Liver (tissue), 9 donors: ENCODE measurements around the gene SH3BP2. TPM values are rescaled to one million over a fixed set of nuclear protein-coding genes. Genes with fewer than 3 reads are reported as not detected.

Experiments used
- DNase-seq: peaks from one replicate; pipeline ENCODE4 v3.0.0-alpha.2; 2017; ENCODE audit warnings: low spot score
- H3K27ac ChIP-seq, 2 donors: one replicate each; pipeline ENCODE4 v1.7.0; 2013; ENCODE audit warnings: inconsistent platforms in 2 of 2, low read length in 2 of 2, control low read depth in 1 of 2, low read depth in 1 of 2, mild to moderate bottlenecking in 1 of 2
- H3K27me3 ChIP-seq, 4 donors: one replicate each; pipeline versions ENCODE4 v1.6.1 to v1.7.0; 2013; ENCODE audit warnings: low read length in 3 of 4, inconsistent platforms in 1 of 4, mild to moderate bottlenecking in 1 of 4, moderate library complexity in 1 of 4; ENCODE audit not compliant: control insufficient read depth in 4 of 4, insufficient read depth in 4 of 4
- H3K36me3 ChIP-seq, 4 donors: one replicate each; pipeline versions ENCODE4 v1.6.1 to v1.7.0; 2013; ENCODE audit warnings: low read length in 3 of 4, mild to moderate bottlenecking in 3 of 4, low read depth in 1 of 4, moderate library complexity in 1 of 4; ENCODE audit not compliant: control insufficient read depth in 4 of 4, insufficient read depth in 3 of 4
- H3K4me1 ChIP-seq, 4 donors: one replicate each; pipeline versions ENCODE4 v1.6.1 to v1.7.0; 2013; ENCODE audit warnings: low read length in 3 of 4, mild to moderate bottlenecking in 3 of 4, moderate library complexity in 1 of 4; ENCODE audit not compliant: control insufficient read depth in 4 of 4, insufficient read depth in 4 of 4
- H3K4me3 ChIP-seq, 3 donors: one replicate each; pipeline versions ENCODE4 v1.6.1 to v1.7.0; 2013; ENCODE audit warnings: low read length in 3 of 3, control low read depth in 1 of 3, low read depth in 1 of 3, mild to moderate bottlenecking in 1 of 3
- H3K9ac ChIP-seq, 2 donors: one replicate each; pipeline ENCODE4 v1.7.0; 2013; ENCODE audit warnings: low read length in 2 of 2, mild to moderate bottlenecking in 2 of 2, moderate library complexity in 2 of 2, control low read depth in 1 of 2, low read depth in 1 of 2
- H3K9me3 ChIP-seq, 4 donors: one replicate each; pipeline versions ENCODE4 v1.6.1 to v1.7.0; 2013; ENCODE audit warnings: low read length in 3 of 4; ENCODE audit not compliant: control insufficient read depth in 4 of 4
- ATF3 ChIP-seq: IDR thresholded peaks from 2 replicates; pipeline ENCODE4 v1.6.1; 2016; ENCODE audit warnings: antibody characterized with exemption
- EGR1 ChIP-seq, 2 donors: IDR thresholded peaks; 2 replicates each; pipeline ENCODE4 v1.6.1; 2016 to 2018; ENCODE audit warnings: antibody characterized with exemption in 2 of 2, low read depth in 2 of 2
- FOXA2 ChIP-seq: IDR thresholded peaks from 2 replicates; pipeline ENCODE4 v1.6.1; 2016; ENCODE audit warnings: antibody characterized with exemption
- GABPA ChIP-seq, 2 donors: IDR thresholded peaks in 1 of 2; conservative IDR thresholded peaks in 1 of 2; 2 replicates each; pipeline ENCODE4 v1.6.1; 2016; ENCODE audit warnings: antibody characterized with exemption in 2 of 2, mild to moderate bottlenecking in 1 of 2, moderate library complexity in 1 of 2
- HNF4G ChIP-seq: IDR thresholded peaks from 2 replicates; pipeline ENCODE4 v1.6.1; 2016; ENCODE audit warnings: antibody characterized with exemption
- JUND ChIP-seq, 2 donors: IDR thresholded peaks; 2 replicates each; pipeline ENCODE4 v1.6.1; 2016; ENCODE audit warnings: antibody characterized with exemption in 2 of 2
- NR2F2 ChIP-seq: IDR thresholded peaks from 2 replicates; pipeline ENCODE4 v1.6.1; 2016; ENCODE audit warnings: antibody characterized with exemption
- RAD21 ChIP-seq, 2 donors: IDR thresholded peaks; 2 replicates each; pipeline ENCODE4 v1.6.1; 2016; ENCODE audit warnings: antibody characterized with exemption in 2 of 2, mild to moderate bottlenecking in 2 of 2
- REST ChIP-seq: IDR thresholded peaks from 2 replicates; pipeline ENCODE4 v1.6.1; 2016; ENCODE audit warnings: antibody characterized with exemption, mild to moderate bottlenecking
- RXRA ChIP-seq, 2 donors: IDR thresholded peaks; 2 replicates each; pipeline ENCODE4 v1.6.1; 2017 to 2018; ENCODE audit warnings: antibody characterized with exemption in 2 of 2, mild to moderate bottlenecking in 1 of 2
- SP1 ChIP-seq: IDR thresholded peaks from 2 replicates; pipeline ENCODE4 v1.6.1; 2018; ENCODE audit warnings: antibody characterized with exemption, mild to moderate bottlenecking
- TAF1 ChIP-seq: conservative IDR thresholded peaks from 2 replicates; pipeline ENCODE4 v1.6.1; 2016; ENCODE audit warnings: antibody characterized with exemption, mild to moderate bottlenecking
- YY1 ChIP-seq: IDR thresholded peaks from 2 replicates; pipeline ENCODE4 v1.6.1; 2016; ENCODE audit warnings: antibody characterized with exemption, mild to moderate bottlenecking
- WGBS: extraction: QIAGEN DNeasy Blood & Tissue Kit; methylation state at CpG from one replicate; pipeline ENCODE4 v1.1.7; 2013; 5-methylcytosine and 5-hydroxymethylcytosine counted together
- polyA plus RNA-seq, 2 donors: library from polyadenylated mRNA; stranded (reverse) in 1 of 2; unstranded in 1 of 2; fragments of 200-250 nt in 1 of 2; fragments of >200 nt in 1 of 2; fragmentation: Nextera tagmentation in 1 of 2; extraction: Ambion mirVana in 1 of 2; gene quantifications; one replicate each; pipeline versions ENCODE4 v1.2.1 to v1.2.3, GENCODE V29; 2013 to 2015
- total RNA-seq, 2 donors: library from RNA; depleted of rRNA; stranded (reverse); fragments of >200 nt; gene quantifications; one replicate each; pipeline ENCODE4 v1.2.3, GENCODE V29; 2014
- TF ChIP-seq, protein P1 (sequence below): IDR thresholded peaks from 2 replicates; pipeline ENCODE4 v1.6.1; 2016; ENCODE audit warnings: antibody characterized with exemption
- TF ChIP-seq, protein P2 (sequence below): IDR thresholded peaks from 2 replicates; pipeline ENCODE4 v1.6.1; 2016; ENCODE audit warnings: antibody characterized with exemption
- TF ChIP-seq, protein P3 (sequence below): fragments of 150-350 bp; IDR thresholded peaks from 2 replicates; pipeline ENCODE4 v1.5.1; 2017; ENCODE audit warnings: improper control_type of control experiment, low read depth, low read length; ENCODE audit not compliant: missing input control
- donor health status: healthy.
- donor health status: healthy.
- donor health status: healthy.
- donor health status: healthy.
- donor health status: healthy.

The SH3BP2 gene
- total and polyA plus RNA-seq, 4 donors, result 17.9 to 80.2 (median 38.5) TPM

GRCh38 chr4:2797545-2798305 lies 4.8 kb downstream of the SH3BP2 start (continued):
- TF ChIP-seq ATF3 (no peak), HNF4G (no peak), SP1 (no peak)

DNA sequence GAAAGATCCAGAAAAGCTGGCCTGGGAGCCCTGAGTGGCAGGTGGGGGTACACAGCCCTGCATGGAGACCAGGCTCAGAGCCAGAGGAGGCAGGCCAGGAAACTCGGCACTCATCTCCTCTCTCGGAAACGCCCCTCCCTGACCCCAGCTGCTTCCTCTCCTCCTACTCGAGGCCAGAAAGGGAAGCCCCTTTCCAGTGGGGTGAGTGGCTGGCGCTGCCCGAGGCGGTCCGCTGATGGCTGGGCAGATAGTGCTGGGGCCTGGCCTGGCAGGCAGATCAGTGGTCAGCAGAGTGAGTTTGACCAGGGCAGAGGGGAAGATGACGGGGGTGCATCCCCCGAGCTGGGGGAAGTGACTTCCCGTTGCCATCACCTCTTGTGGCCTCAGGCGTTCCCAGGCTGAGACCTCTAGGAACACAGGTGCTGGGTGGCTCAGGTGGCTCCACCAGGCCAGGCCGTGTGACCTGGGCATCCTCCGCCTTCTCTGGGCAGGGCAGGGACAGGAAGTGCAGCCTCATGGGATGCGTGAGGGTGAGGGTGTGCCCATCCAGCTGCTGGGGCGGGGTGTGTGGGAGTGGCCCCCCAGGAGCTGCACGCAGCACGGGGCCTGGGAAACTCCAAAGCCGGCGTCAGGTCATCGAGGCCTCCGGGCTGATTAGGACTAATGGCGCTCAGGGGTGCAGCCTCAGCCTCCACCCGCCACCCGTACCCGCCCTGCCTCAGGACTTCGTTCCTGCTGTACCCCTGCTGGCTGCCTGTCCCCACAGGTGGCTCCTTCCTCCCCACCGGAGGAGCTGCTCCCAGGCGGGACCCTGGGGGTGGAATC lies 5.7 kb downstream of the SH3BP2 start:
- Histone ChIP-seq H3K36me3 (peaks cover 0 to 5% (median 0%) of the 10 kb centered on the region in 4 donors), H3K4me1 (peaks cover 41 to 84% (median 69%) of the 10 kb centered on the region in 4 donors), H3K27ac (peak overlapping the region; percentile 90 to 96), H3K9me3 (no peaks in the 10 kb centered on the region), H3K27me3 (no peaks in the 10 kb centered on the region), H3K9ac (no peak overlapping the region), H3K4me3 (no peak overlapping the region)
- peak in 1 of 2 donors; percentile 8 for TF ChIP-seq GABPA (IDR thresholded peaks at IDR 0.05 in 1 of 2, conservative IDR thresholded peaks at IDR 0.05 in 1 of 2)
- TF ChIP-seq JUND (IDR thresholded peaks at IDR 0.05), result no peak
- TF ChIP-seq NR2F2, result peak; percentile 78
- DNase-seq, result peak; percentile 43
- 60% methylated on average over 29 of the region's 29 CpGs for WGBS

DNA sequence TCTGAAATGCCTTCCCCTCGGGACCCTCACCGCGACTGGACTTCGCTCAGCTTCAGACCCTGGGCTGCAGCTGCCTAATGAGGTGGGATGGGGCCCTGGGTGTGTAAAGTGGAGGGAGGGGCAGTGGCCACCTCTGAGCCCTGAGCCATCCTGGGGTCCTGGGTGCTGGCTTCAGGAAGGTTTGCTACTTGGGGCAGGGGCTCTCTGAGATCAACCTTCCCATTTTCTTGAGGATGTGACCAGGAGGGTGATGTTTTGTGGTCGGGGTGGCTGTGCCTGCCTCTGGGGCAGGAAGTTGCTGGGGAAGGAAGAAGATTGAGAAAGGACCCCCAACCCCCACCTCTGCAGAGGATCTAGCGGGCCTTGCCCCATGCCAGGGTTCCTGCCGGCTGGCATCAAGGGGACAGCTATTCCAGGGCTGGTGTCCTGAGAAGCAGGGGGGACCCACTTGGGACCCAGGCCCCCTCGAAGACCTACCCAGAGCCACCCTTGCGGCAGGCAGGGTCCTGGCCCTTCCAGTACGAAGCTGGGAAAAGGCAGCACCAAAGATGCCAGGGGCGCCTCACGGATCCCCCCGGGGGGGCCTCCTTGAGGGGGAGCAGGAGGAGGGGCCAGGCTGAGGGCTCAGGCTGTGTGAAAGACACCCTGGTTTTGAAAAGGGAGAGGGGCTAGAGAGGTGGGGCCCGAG lies 6.5 kb downstream of the SH3BP2 start:
- Histone ChIP-seq H3K9ac (peak overlapping the region in 1 of 2 donors; percentile 44), H3K36me3 (peaks cover 0 to 7% (median 2%) of the 10 kb centered on the region in 4 donors), H3K4me3 (peak overlapping the region in 1 of 3 donors; percentile 5), H3K4me1 (peaks cover 38 to 85% (median 68%) of the 10 kb centered on the region in 4 donors), H3K27ac (peak overlapping the region; percentile 90 to 96), H3K27me3 (no peaks in the 10 kb centered on the region), H3K9me3 (no peaks in the 10 kb centered on the region)
- peak; percentile 31 for DNase-seq
- no peak for TF ChIP-seq RAD21 (IDR thresholded peaks at IDR 0.05)
- TF ChIP-seq EGR1 (IDR thresholded peaks at IDR 0.05; ENCODE audit: low read depth in 2 of 2), result no peak
- no peak for TF ChIP-seq REST
- TF ChIP-seq YY1, result no peak
- TF ChIP-seq, protein P1, sequence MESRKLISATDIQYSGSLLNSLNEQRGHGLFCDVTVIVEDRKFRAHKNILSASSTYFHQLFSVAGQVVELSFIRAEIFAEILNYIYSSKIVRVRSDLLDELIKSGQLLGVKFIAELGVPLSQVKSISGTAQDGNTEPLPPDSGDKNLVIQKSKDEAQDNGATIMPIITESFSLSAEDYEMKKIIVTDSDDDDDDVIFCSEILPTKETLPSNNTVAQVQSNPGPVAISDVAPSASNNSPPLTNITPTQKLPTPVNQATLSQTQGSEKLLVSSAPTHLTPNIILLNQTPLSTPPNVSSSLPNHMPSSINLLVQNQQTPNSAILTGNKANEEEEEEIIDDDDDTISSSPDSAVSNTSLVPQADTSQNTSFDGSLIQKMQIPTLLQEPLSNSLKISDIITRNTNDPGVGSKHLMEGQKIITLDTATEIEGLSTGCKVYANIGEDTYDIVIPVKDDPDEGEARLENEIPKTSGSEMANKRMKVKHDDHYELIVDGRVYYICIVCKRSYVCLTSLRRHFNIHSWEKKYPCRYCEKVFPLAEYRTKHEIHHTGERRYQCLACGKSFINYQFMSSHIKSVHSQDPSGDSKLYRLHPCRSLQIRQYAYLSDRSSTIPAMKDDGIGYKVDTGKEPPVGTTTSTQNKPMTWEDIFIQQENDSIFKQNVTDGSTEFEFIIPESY, result no peak
- TF ChIP-seq RXRA (IDR thresholded peaks at IDR 0.05), result no peak
- TF ChIP-seq NR2F2, result no peak
- TF ChIP-seq, protein P2, sequence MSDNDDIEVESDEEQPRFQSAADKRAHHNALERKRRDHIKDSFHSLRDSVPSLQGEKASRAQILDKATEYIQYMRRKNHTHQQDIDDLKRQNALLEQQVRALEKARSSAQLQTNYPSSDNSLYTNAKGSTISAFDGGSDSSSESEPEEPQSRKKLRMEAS, result no peak
- no peak for TF ChIP-seq SP1
- TF ChIP-seq JUND (IDR thresholded peaks at IDR 0.05), result no peak
- TF ChIP-seq, protein P3, sequence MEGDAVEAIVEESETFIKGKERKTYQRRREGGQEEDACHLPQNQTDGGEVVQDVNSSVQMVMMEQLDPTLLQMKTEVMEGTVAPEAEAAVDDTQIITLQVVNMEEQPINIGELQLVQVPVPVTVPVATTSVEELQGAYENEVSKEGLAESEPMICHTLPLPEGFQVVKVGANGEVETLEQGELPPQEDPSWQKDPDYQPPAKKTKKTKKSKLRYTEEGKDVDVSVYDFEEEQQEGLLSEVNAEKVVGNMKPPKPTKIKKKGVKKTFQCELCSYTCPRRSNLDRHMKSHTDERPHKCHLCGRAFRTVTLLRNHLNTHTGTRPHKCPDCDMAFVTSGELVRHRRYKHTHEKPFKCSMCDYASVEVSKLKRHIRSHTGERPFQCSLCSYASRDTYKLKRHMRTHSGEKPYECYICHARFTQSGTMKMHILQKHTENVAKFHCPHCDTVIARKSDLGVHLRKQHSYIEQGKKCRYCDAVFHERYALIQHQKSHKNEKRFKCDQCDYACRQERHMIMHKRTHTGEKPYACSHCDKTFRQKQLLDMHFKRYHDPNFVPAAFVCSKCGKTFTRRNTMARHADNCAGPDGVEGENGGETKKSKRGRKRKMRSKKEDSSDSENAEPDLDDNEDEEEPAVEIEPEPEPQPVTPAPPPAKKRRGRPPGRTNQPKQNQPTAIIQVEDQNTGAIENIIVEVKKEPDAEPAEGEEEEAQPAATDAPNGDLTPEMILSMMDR, result no peak
- TF ChIP-seq FOXA2, result no peak
- TF ChIP-seq TAF1, result no peak
- 80% methylated on average over 14 of the region's 14 CpGs for WGBS
